Measurements from ENCODE around the gene DMXL2.
"Not testable (repeated sequence)": the region's sequence is repeated elsewhere in the genome, so short reads cannot be mapped to it uniquely, and the experiment has no call there.

DMXL2 gene

GRCh38 chr15:51622604-51623370, at the start of gene DMXL2:
DMXL2 (minus strand) TSS chr15:51622771; CDS start chr15:51622545, 226 bp downstream.
- peak; percentile 83 to 85 for DNase-seq

DNA sequence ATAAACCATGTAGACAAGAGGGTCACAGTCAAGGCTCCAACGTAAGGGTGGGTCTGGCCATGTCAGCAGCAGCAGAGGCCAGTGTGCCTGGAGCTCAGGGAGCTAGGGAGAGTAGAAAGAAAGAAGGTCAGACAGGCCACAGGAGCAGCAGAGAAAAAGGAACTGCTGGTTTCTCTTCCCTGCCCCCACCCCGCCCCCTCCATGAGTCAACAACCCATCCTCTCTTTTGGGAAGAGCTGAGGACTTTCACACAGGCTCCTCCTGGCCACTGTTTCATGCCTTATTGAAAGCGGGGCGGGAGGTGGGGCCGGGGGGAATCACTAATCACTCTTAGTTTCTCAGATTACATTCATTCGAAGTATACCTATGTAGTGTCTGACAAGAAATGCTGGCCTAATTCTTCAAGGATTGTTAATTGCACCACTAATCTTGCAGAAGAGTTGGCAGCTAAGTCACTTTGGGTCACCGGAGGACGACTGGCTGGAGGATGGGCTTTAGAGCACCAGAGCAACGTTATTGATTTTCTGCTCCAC, 49.6 kb upstream of the DMXL2 start:
- DNase-seq: no peak

DNA sequence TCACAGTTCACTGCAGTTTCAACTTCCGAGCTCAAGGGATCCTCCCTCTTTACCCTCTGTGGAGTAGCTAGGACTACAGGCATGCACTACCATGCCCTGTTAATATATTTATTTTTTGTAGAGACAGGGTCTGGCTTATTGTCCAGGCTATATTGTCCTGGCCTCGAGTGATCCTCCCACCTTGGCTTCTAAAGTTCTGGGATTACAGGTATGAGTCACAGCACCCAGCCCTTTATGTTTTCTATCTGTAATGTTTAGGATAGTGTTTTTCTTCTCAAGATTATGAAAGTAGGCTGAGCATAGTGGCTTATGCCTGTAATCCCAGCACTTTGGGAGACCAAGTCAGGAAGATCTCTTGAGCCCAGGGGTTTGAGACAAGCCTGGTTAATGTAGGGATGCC, 46.8 kb upstream of the DMXL2 start:
- no peak for DNase-seq

- no peak for DNase-seq
These were observed 45.9 kb upstream of the DMXL2 start for GRCh38 chr15:51668446-51668845.

GRCh38 chr15:51667478-51667877, 44.9 kb upstream of the DMXL2 start:
- DNase-seq: no peak

DNA sequence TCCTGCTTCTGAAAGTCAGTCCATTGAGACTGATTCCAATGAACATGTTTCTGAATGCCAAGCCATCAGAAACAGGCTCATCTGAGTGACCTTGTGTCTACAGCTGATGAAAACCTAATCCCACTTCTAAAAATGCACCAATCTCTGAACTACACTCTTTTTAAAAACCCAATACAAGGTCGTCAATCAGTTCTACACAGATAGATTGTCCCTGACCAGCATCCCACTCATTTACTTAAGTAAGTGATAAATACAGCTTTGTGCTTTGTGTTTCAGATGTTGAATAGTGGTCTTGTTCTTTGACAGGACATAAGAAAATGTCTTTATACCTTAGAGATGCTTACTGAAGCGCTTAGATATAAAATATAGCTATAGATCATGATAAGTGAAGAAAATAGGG, 38.5 kb upstream of the DMXL2 start:
- DNase-seq: no peak

DNA sequence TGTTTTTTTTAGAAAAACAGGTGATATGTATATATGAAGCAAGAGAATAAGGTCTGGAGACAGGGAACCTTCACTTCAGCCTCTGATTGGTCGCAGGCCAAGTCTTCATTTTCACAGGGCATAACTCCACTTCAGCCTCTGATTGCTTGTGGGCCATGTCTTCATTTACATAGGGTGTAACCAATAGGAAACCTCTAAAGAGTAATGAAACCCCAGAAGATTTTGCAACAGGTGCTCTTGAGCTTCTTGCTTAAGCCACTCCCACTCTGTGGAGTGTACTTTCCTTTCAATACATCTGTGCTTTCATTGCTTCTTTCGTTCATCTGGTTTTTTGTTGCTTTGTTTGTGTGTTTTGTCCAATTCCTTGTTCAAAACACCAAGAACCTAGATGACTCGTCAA, 36.1 kb upstream of the DMXL2 start:
- no peak for DNase-seq

GRCh38 chr15:51655401-51656057, 33.0 kb upstream of the DMXL2 start:
- DNase-seq: not testable (repeated sequence)

DNA sequence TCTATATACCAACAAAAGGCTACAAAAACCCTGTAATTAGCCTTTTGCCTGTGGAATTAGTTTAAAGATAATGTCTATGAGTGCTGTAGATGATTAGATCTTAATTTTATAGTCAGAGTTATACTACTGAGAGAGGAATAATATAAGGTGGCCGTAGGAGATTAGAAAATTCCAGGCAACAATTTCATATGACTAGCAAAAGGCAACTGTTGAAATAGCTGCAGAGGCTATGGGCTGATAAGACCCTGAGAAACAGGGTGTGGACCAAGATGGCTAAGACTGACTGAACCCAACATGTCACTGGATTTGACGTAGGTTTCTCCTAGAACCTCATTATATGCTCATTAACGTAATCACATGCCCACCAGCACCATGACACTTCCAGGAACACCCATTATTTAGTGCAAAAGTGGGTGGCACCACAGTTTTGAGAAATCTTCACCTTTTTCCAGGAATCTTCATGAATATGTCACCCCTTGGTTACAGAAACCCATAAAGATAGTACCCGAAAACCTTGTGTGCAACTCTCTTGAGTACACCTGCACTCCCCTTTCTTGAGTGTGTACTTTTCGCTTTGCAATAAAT, 29.6 kb upstream of the DMXL2 start:
- no peak for DNase-seq

DNA sequence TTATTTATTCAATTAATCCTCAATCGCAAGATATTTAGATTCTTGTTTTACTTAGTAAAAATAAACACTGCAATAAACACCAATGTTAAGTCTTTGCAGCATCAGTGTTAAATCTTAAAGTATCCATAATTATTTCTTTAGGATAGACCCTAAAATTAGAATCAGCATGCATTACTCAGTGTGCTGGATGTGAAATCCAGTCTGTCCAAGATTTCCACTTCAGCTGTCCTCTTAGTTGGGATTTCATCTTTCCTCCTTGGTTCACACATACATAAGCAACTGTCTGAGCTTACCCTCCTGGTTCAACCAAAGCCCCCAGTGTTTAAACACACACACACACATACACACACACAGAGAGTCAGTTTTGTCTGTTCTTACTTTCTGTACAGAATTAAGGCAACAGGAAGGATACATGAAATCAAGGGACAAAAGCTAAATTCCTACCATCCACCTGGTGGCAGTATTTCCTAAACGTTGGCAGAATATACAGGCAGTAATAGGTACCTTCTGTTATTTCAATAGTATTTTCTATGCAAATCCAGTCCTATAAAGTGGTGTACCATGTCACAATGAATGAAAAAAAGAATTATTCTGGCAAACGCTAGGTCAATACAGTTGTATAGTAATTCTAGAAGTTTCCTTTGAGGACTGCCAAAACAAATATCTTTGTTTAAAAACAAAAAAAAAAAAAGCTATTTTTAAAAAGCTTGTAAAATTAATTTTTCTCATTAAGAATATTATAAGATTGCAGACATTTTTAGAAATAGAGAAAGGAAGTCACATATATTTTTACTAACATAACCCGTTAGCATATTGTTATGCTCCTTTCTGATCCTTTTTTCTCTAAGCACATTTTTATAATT, 27.3 kb upstream of the DMXL2 start:
- peak in 1 of 2 experiments; percentile 20 for DNase-seq

DNA sequence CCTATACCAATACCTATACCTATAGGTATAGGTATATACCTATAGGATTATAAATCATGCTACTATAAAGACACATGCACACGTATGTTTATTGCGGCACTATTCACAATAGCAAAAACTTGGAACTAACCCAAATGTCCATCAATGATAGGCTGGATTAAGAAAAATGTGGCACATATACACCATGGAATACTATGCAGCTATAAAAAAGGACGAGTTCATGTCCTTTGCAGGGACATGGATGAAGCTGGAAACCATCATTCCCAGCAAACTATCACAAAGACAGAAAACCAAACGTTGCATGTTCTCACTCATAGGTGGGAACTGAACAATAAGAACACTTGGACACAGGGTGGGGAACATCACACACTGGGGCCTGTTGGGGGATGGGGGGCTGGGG, 26.1 kb upstream of the DMXL2 start:
- DNase-seq: not testable (repeated sequence)

- DNase-seq: not testable (repeated sequence)
These were observed 25.5 kb upstream of the DMXL2 start for GRCh38 chr15:51648101-51648500.

DNA sequence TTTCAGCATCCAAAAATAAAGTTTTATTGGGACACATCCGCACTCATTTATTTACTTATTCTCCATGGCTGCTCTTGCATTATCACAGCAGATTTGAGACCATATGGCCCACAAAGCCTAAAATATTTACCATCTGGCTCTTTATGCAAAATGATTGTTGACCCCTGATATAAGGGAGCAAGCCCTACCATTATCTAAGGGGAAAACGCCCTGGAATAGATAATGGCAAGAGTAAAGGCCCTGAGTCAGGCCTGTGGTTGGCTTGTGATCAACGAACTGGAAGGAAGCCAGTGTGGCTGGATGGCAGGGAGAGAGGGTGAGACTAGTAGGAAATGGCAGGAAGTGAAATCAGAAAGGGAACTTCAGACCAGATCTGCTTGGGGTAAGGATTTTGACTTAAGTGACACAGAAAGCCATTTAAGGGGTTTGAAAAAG, 24.6 kb upstream of the DMXL2 start:
- no peak for DNase-seq

GRCh38 chr15:51642696-51643095, 20.1 kb upstream of the DMXL2 start:
- no peak for DNase-seq

GRCh38 chr15:51641490-51642130, 19.0 kb upstream of the DMXL2 start:
- DNase-seq: no peak

- peak; percentile 17 to 20 for DNase-seq
These were observed 12.1 kb upstream of the DMXL2 start for GRCh38 chr15:51634591-51635198.

- DNase-seq: no peak
These were observed 7.0 kb upstream of the DMXL2 start for GRCh38 chr15:51629612-51630011.

- DNase-seq: no peak
These were observed 2.7 kb upstream of the DMXL2 start for GRCh38 chr15:51625236-51625635.

DNA sequence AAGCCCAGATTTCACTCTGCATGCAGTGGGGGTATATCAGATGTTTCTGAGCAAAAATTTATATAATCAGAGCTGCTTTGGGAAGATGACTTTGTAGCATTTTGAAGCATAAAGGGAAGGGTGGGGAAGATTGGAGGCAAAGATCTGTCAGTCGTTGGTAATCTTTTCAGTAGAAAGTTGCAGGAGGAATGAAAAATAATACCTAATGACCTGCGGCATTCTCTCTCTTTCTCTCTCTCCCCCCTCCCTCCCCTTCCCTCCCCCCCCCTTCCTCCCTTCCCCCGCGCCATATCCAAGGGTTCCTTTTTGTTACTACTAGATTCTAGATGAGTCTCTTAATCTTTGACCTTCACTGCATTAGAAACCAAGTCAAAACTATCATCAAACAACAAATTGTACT, 1.5 kb upstream of the DMXL2 start:
- DNase-seq: no peak

DNA sequence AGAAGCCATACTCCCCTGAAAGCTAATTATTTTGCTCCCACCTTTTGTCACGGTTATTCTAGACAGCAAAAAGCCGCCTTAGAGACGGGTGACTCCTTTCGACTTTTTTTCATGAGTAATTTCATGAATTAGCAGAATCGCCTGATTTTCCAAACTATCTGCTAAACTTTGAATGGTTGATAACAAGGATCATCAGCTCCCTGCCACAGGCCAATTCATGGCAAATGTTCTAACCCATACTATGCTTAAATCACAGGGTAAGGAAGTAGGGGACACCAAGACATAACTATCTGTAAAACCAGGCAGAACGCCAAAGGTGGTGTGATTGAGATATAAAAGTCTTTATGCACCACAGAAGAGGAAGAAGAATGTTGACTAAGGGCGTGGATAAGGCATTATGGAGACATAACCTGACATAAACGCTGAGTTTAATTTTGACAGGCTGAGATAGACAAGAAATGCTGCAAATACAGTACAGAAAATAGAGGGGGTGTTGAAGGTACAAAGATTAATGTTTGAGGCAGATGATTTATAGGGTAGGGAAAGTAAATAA, 891 bp upstream of the DMXL2 start:
- no peak for DNase-seq

- peak in 1 of 2 experiments; percentile 60 for DNase-seq
These were observed 501 bp downstream of the DMXL2 start for GRCh38 chr15:51621936-51622603.
